ENCODE results near the gene HLX.

DNA sequence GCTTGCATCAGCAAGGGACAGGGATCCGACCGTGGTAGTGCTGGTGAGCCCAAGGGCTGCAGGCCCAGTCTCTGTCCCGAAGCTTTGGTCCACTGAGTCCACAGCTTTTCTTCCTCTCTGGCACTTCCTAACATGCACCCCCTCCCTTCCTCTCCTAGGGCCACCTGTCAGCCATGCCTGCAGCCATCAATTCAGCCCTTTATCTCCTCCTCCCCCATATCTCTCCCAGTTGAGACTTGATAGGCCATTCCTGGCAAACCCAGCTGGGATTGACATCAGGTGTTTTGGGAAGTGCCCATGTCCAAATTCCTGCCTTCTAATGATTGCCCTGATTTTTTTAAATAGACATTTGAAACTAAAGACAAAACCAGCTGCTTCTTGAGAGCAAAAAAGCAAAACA is 25.6 kb downstream of the HLX start:
- TF ChIP-seq EP300 (IDR thresholded peaks at IDR 0.05) (no peak), POLR2A (IDR thresholded peaks at IDR 0.05) (no peak)

All from sigmoid colon (tissue), 4 donors.